ENCODE data around the gene SIX4.

DNA sequence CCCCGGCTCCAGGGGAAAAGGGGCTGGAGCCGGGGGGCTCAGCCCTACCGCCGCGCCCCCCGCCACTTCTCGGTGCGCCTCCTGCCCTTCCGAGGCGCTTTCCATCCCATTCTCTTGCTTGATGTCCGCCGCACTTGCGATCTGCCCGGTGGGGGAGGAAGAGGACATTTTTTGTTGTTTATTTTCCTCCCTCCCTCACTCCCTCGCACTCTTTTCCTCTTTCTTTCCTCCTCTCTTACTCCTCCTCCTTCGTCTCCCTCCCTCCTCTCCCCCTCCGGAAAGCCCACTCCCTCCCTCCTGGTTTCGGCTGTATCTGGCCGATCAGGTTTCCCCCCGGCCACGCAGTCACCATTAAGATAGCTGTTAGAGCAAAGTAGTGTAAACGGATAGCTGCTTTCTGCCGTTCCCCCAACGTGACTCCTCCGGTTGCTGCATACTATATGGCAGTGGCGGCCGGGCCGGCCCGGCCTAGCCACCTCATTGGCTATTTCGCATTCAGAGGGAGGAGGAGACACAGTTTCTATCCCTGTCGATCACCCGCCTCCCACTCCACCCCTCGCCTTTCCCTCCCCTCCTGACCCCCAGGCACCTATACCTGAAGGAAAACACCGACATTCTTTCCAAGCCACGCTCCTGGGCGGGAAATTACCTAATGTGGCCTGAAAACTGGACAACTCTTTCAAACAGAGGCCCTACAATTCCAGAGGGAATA, at the start of gene SIX4:
- TF ChIP-seq POLR2AphosphoS2 (conservative IDR thresholded peaks at IDR 0.05; ENCODE audit: low read length) (no peak), HOXB13 (CRISPR knock-in tag; IDR thresholded peaks at IDR 0.05; ENCODE audit: low read depth) (no peak), POLR2A (IDR thresholded peaks at IDR 0.05; ENCODE audit: low read length) (peak; percentile 74)
- TF ChIP-seq, protein P1, sequence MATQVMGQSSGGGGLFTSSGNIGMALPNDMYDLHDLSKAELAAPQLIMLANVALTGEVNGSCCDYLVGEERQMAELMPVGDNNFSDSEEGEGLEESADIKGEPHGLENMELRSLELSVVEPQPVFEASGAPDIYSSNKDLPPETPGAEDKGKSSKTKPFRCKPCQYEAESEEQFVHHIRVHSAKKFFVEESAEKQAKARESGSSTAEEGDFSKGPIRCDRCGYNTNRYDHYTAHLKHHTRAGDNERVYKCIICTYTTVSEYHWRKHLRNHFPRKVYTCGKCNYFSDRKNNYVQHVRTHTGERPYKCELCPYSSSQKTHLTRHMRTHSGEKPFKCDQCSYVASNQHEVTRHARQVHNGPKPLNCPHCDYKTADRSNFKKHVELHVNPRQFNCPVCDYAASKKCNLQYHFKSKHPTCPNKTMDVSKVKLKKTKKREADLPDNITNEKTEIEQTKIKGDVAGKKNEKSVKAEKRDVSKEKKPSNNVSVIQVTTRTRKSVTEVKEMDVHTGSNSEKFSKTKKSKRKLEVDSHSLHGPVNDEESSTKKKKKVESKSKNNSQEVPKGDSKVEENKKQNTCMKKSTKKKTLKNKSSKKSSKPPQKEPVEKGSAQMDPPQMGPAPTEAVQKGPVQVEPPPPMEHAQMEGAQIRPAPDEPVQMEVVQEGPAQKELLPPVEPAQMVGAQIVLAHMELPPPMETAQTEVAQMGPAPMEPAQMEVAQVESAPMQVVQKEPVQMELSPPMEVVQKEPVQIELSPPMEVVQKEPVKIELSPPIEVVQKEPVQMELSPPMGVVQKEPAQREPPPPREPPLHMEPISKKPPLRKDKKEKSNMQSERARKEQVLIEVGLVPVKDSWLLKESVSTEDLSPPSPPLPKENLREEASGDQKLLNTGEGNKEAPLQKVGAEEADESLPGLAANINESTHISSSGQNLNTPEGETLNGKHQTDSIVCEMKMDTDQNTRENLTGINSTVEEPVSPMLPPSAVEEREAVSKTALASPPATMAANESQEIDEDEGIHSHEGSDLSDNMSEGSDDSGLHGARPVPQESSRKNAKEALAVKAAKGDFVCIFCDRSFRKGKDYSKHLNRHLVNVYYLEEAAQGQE (IDR thresholded peaks at IDR 0.05) = no peak
- TF ChIP-seq, protein P2, sequence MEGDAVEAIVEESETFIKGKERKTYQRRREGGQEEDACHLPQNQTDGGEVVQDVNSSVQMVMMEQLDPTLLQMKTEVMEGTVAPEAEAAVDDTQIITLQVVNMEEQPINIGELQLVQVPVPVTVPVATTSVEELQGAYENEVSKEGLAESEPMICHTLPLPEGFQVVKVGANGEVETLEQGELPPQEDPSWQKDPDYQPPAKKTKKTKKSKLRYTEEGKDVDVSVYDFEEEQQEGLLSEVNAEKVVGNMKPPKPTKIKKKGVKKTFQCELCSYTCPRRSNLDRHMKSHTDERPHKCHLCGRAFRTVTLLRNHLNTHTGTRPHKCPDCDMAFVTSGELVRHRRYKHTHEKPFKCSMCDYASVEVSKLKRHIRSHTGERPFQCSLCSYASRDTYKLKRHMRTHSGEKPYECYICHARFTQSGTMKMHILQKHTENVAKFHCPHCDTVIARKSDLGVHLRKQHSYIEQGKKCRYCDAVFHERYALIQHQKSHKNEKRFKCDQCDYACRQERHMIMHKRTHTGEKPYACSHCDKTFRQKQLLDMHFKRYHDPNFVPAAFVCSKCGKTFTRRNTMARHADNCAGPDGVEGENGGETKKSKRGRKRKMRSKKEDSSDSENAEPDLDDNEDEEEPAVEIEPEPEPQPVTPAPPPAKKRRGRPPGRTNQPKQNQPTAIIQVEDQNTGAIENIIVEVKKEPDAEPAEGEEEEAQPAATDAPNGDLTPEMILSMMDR (IDR thresholded peaks at IDR 0.05) = no peak

All from A549 (cell line).